GM23248 (cell line): ENCODE results near the gene IL10RA.

Experiments
- EZH2 ChIP-seq: fragments of 200-600 bp; sonication (generic); IDR thresholded peaks from 2 replicates; pipeline ENCODE4 v1.6.1; 2018; ENCODE audit warnings: antibody characterized with exemption, mild to moderate bottlenecking; ENCODE audit not compliant: insufficient read depth, poor library complexity, severe bottlenecking
- EZH2phosphoT487 ChIP-seq: fragments of 200-600 bp; sonication (generic); IDR thresholded peaks from 2 replicates; pipeline ENCODE4 v1.6.1; 2018; ENCODE audit warnings: antibody characterized with exemption, moderate library complexity, mild to moderate bottlenecking, low read depth; ENCODE audit not compliant: insufficient read depth

DNA sequence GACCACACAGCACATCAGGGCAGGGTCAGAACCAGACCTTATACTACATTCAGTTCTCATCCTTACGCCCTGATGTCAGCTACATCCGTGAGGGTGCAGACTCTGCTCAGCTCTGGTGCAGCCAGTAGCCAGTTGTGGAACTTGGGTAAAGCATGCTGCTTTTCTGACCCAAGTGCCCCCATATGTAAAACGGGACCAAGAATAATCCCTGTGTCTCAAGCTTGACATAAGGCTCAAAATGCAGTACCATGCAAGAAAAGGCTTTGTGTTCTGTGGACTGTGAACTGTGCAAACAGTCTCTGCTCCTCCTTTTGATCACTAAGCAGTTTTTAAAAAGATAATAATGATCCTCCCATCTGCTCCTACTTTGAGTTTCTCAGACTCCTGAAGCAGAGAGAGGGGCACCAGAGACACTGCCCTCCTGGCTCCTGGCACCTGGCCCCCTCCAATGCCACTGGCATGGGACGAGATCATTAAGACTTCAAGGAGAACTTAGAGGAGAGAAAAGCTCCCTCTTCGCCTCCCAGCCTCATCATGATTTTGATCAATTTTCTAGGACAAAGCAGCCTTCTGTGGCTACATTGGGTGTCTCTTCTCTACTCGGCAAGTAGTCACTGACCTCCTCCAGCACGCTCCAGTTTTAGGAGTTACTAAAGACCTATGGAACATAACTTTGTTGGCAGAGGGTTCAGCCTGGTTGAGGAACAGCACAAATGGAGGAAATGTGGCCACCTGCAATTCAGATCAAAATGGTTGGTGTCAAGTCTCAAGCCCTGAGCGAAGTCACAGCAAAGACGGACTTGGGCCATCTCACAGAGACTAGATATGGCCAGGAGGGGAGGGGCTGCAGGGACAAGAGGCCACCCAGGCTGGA lies 23.9 kb downstream of the IL10RA start:
- no peak for TF ChIP-seq EZH2
- TF ChIP-seq EZH2phosphoT487 = no peak
